ENCODE measurements around the gene BTG4.

Gene BTG4

GRCh38 chr11:111512296-111513239 lies at the start of gene BTG4:
BTG4 (minus strand) TSS chr11:111512386; CDS start chr11:111498776, 13,610 bp downstream.
- DNase-seq = peak in 1 of 4 experiments; percentile 1

- no peak for DNase-seq
Measured at GRCh38 chr11:111561791-111562325, 49.7 kb upstream of the BTG4 start.

- DNase-seq = no peak
Measured at GRCh38 chr11:111561306-111561705, 49.1 kb upstream of the BTG4 start.

- no peak for DNase-seq
Measured at GRCh38 chr11:111560800-111561199, 48.6 kb upstream of the BTG4 start.

GRCh38 chr11:111559800-111560464 lies 47.7 kb upstream of the BTG4 start:
- no peak for DNase-seq

GRCh38 chr11:111557425-111558111 lies 45.4 kb upstream of the BTG4 start:
- no peak for DNase-seq

GRCh38 chr11:111555255-111555654 lies 43.1 kb upstream of the BTG4 start:
- no peak for DNase-seq

- DNase-seq = no peak
Measured at GRCh38 chr11:111554532-111554931, 42.3 kb upstream of the BTG4 start.

- DNase-seq = no peak
Measured at GRCh38 chr11:111550258-111550657, 38.1 kb upstream of the BTG4 start.

- no peak for DNase-seq
Measured at GRCh38 chr11:111549869-111550203, 37.6 kb upstream of the BTG4 start.

- no peak for DNase-seq
Measured at GRCh38 chr11:111549196-111549868, 37.1 kb upstream of the BTG4 start.

- DNase-seq = no peak
Measured at GRCh38 chr11:111548525-111548924, 36.3 kb upstream of the BTG4 start.

- DNase-seq = no peak
Measured at GRCh38 chr11:111542606-111543275, 30.6 kb upstream of the BTG4 start.

GRCh38 chr11:111541254-111542061 lies 29.3 kb upstream of the BTG4 start:
- DNase-seq = no peak

- DNase-seq = no peak
Measured at GRCh38 chr11:111540937-111541253, 28.7 kb upstream of the BTG4 start.

GRCh38 chr11:111540114-111540936 lies 28.1 kb upstream of the BTG4 start, which contains the start of gene LAYN:
LAYN (plus strand) TSS chr11:111540720; CDS start chr11:111540844, 124 bp downstream.
- DNase-seq = peak in 1 of 4 experiments; percentile 27

- DNase-seq = peak in 1 of 4 experiments; percentile 10
Measured at GRCh38 chr11:111539426-111540113, 27.4 kb upstream of the BTG4 start.

- no peak for DNase-seq
Measured at GRCh38 chr11:111538407-111539114, 26.4 kb upstream of the BTG4 start.

- no peak for DNase-seq
Measured at GRCh38 chr11:111537336-111537860, 25.2 kb upstream of the BTG4 start.

Data from activated naive CD4-positive, alpha-beta T cell (primary cell).